RWPE1 (cell line): Measurements from ENCODE around the gene NIP7.
"Not testable (repeated sequence)": the region's sequence is repeated elsewhere in the genome, so short reads cannot be mapped to it uniquely, and the experiment has no call there.

Experiments
- CTCF ChIA-PET: fragments of 350-600 bp; sonication (Branson Sonifier 250); formaldehyde crosslinking; extraction: SDS; loops from one replicate; lab custom pipeline; 2021; lab: Yijun Ruan, JAX
- POLR2A ChIA-PET: fragments of 400-600 bp; formaldehyde crosslinking; extraction: SDS; loops from one replicate; lab custom pipeline; 2020; ENCODE audit warnings: antibody characterized with exemption; ENCODE audit not compliant: low non-redundant PET; lab: Yijun Ruan, JAX
- DNase-seq: peaks from one replicate; pipeline ENCODE4 v3.0.0; 2012; ENCODE audit warnings: low spot score
- H3K27ac ChIP-seq: fragments of 450-650 bp; 2 replicates; pipeline ENCODE4 v1.5.1; 2017
- CTCF ChIP-seq: fragments of 450-650 bp; conservative IDR thresholded peaks from 2 replicates; pipeline ENCODE4 v1.5.1; 2017; ENCODE audit warnings: low read depth, mild to moderate bottlenecking

The NIP7 gene

DNA sequence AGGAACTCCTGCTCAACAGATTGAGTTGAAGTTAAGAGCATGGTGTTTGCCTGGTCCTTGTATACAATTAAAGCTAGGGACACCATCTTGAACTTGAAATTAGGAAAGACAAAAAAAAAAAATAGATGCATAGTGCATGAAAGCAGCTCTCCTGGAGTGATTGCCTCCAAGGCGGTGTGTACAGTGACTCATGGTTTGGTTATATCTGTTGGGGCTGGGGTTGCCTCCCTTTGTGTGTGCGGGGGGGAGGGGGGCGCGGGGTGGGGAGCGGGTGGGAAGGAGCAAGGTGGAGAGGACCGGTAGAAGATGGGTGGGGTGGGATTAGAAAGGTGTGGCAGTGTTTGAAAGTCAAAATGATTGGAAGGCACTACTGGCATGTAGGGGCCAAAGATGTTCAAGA lies 8.7 kb downstream of the NIP7 start:
- POLR2A ChIA-PET: no interaction called here
- 0 out of 2 replicates have a peak overlapping the region, but pooled peaks have one; percentile 15 for H3K27ac ChIP-seq
- CTCF ChIA-PET: interaction anchor here (0.6 kb wide), 1 partner anchor 1108 kb away, joined by 3 read pairs; no protein-coding TSS in a partner anchor
- TF ChIP-seq CTCF: no peak
- no peak for DNase-seq

- no peak for TF ChIP-seq CTCF
- ChIA-PET CTCF (no interaction called here), POLR2A (no interaction called here)
- no peak for DNase-seq
- no peak overlapping the region for H3K27ac ChIP-seq
Measured at GRCh38 chr16:69349536-69349935, 10.0 kb downstream of the NIP7 start.

DNA sequence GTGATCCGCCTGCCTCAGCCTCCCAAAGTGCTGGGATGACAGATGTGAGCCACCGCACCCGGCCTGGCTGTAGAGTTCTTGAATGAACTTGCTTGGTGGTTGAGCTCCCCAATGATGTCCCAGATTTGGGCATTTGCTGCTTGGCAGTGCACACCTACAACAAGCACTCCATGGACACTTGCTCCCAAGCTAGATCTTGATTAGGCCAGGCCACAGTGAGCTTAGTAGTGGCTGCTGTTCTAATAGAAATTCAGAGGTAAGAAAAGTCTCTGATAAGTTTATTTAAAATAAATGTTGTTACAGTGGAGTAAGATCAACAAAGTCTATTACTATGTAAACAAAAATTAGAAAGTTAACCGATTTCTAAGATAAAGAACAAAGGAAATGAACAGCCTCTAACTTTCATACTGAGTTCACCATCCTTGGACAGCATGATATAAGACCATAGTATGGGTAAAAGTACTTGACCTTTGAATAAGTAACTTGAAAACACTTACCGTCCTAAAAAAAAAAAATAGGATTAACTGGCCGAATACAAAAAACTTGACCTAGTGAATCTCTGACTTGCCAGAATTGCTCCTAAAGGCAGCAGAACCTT lies 11.1 kb downstream of the NIP7 start:
- no peak for DNase-seq
- POLR2A ChIA-PET: interaction anchor here (0.5 kb wide), 1 partner anchor 139 kb away, joined by 5 read pairs; no protein-coding TSS in a partner anchor
- no peak overlapping the region; the same call in 1 of the 2 replicates for H3K27ac ChIP-seq
- CTCF ChIA-PET: no interaction called here
- TF ChIP-seq CTCF: no peak

GRCh38 chr16:69351309-69352027 lies 11.9 kb downstream of the NIP7 start, which contains the start of gene TMED6:
Gene TMED6, minus strand, starts transcription at chr16:69351786. Its CDS starts 33 bp downstream, at chr16:69351753.
- POLR2A ChIA-PET: no interaction called here
- DNase-seq: no peak

GRCh38 chr16:69360070-69360469 lies 20.5 kb downstream of the NIP7 start:
- H3K27ac ChIP-seq, CTCF ChIA-PET, POLR2A ChIA-PET, DNase-seq: not testable (repeated sequence)

More at GRCh38 chr16:69351309-69352027, 11.9 kb downstream of the NIP7 start, which contains the start of gene TMED6:
- CTCF ChIA-PET: interaction anchor here (0.6 to 0.7 kb wide), 2 partner anchors 34 to 249 kb away, joined by 3 to 5 read pairs; partner anchors contain the start of gene TERF2
- no peak for TF ChIP-seq CTCF
- no peak within 1 kb of the TSS; the same call in 1 of the 2 replicates for H3K27ac ChIP-seq

DNA sequence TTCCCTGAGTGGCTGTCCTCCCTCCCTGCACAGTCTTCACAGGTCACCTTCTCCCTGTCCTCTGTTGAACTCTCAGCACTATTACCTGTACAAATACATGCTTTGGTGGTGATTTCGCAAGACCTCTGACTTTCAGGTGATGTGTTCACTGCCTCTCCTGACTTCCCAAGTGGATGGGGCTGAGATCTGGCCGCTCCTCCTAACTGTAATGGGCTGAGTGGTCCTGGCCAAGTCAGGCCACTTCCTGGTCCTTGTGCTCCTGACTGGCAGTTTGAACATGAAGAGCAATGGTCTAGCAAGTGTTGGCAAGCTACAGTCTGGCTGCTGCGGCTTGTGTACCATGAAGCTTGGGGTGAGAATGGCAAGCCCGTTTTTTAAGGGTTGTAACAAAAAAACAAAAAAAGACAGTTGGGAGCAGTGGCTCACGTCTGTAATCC lies 23.7 kb downstream of the NIP7 start:
- CTCF ChIA-PET: no interaction called here
- peak overlapping the region; percentile 20 for H3K27ac ChIP-seq

More for the DNA sequence above, 23.7 kb downstream of the NIP7 start:
- POLR2A ChIA-PET: no interaction called here
- no peak for TF ChIP-seq CTCF
- no peak for DNase-seq
